ENCODE measurements around the gene TAC3.
"Not testable (repeated sequence)": the region's sequence is repeated elsewhere in the genome, so short reads cannot be mapped to it uniquely, and the experiment has no call there.

DNA sequence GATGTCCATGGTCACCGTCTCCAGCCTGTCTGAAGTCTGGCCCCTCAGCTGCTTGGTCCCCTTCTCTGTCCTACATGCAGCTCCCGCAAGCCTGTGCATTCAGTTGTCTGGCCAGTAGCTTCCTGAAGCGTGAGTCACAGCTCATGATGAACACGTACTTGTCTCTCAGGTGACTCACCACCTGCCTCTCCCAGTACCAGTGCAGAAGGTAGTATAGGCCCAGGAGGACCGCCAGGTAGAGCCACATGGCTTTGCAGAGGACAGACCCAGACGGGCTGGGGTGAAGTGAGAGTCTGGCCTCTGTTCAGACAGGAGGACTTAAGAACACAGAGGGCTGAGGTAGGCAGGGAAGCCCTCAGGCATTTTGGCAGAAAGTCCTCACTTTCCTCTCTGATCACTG, 30.6 kb downstream of the TAC3 start:
- TF ChIP-seq POLR2A (IDR thresholded peaks at IDR 0.05; ENCODE audit: low read depth, low read length); EZH2 (IDR thresholded peaks at IDR 0.05; ENCODE audit: borderline replicate concordance, low read depth, low read length, severe bottlenecking); POLR2AphosphoS5 (IDR thresholded peaks at IDR 0.05; ENCODE audit: insufficient read depth, low read depth, low read length): not testable (repeated sequence)

Data from endothelial cell of umbilical vein (primary cell).